ENCODE results near the gene TSPAN4. TPM values are rescaled to one million over a fixed set of nuclear protein-coding genes. Genes with fewer than 3 reads are reported as not detected.

The TSPAN4 gene
- total RNA-seq, 1 donor from 2014 or later: 69.2 TPM

DNA sequence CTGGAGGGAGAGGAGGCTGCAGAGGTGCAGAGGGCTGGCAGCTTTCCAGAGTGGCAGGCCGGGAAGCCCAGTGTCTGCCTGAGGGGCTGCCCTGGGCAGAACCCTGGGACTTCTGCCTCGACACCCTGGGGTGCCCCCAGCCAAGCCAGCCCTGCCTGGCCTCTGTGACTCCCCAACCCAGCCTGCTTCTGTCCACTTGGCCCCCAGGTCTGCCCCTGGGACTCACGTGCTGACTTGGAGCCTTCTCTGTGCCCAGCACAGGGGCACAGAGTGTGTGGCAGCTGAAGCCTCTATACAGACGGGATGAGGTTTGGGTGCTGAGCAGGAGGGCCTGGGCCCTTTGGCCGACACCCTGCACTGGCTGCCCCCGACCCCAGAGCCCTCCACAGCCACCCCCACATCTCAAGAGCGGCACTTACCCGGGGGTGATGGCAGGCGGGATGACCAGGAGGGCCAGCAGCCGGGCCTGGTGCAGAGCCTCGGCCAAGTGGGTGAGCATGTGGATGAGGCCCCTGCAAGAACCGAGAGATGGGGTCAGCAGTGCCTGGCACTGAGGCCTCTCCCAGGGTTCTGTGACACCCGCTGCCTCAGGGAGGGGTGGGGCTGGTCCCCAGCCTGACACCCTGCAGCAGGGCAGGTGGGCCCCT is 50.5 kb downstream of the TSPAN4 start:
- H3K27me3 Mint-ChIP-seq (ENCODE audit: low read depth): no peaks in the 10 kb centered on the region
- TF ChIP-seq, protein P1, sequence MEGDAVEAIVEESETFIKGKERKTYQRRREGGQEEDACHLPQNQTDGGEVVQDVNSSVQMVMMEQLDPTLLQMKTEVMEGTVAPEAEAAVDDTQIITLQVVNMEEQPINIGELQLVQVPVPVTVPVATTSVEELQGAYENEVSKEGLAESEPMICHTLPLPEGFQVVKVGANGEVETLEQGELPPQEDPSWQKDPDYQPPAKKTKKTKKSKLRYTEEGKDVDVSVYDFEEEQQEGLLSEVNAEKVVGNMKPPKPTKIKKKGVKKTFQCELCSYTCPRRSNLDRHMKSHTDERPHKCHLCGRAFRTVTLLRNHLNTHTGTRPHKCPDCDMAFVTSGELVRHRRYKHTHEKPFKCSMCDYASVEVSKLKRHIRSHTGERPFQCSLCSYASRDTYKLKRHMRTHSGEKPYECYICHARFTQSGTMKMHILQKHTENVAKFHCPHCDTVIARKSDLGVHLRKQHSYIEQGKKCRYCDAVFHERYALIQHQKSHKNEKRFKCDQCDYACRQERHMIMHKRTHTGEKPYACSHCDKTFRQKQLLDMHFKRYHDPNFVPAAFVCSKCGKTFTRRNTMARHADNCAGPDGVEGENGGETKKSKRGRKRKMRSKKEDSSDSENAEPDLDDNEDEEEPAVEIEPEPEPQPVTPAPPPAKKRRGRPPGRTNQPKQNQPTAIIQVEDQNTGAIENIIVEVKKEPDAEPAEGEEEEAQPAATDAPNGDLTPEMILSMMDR (IDR thresholded peaks at IDR 0.05): no peak
- no peak overlapping the region for H3K27ac Mint-ChIP-seq (ENCODE audit: unreplicated experiment)
- no peaks in the 10 kb centered on the region for H3K9me3 Mint-ChIP-seq (ENCODE audit: low read depth)
- H3K4me3 Mint-ChIP-seq (ENCODE audit: unreplicated experiment): no peak overlapping the region
- no peak for DNase-seq (ENCODE audit: low spot score)
- peaks cover 2% of the 10 kb centered on the region for H3K36me3 Mint-ChIP-seq (ENCODE audit: low read depth)
- no peaks in the 10 kb centered on the region for H3K4me1 Mint-ChIP-seq (ENCODE audit: low read depth)

DNA sequence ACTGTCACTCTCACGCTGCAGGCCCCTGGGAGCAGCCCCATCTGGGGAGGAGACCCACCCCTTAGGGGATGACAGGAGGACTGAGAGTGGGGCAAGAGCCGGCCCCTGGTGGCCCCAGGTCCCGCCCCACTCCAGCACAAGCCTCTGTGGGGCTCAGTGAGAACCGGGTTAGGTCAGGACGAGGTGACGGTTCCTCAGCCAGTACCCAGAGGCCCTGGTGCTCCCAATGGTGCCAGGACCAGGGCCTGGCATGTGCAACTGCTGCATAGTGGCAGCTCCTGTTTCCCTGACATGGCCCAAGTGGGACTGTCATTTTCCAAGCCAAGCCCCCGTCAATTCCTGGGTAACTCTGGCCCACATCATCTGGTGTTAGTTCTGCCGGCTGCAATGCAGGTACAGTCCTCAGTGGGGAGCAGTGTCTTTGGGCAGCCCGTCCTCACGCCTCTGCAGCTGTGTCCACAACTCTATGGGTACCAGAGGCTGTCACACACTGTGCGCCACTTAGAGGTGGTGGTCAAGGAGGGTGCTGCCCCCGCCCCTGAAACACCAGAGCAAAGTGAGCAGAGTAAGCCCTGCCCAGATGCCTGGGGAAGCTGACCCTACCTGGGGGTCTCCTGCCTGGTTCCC is 52.0 kb downstream of the TSPAN4 start:
- TF ChIP-seq, protein P1 (IDR thresholded peaks at IDR 0.05): no peak
- H3K9me3 Mint-ChIP-seq (ENCODE audit: low read depth): no peaks in the 10 kb centered on the region
- H3K4me3 Mint-ChIP-seq (ENCODE audit: unreplicated experiment): no peak overlapping the region
- no peaks in the 10 kb centered on the region for H3K4me1 Mint-ChIP-seq (ENCODE audit: low read depth)
- H3K27ac Mint-ChIP-seq (ENCODE audit: unreplicated experiment): no peak overlapping the region
- no peaks in the 10 kb centered on the region for H3K27me3 Mint-ChIP-seq (ENCODE audit: low read depth)
- no peak for DNase-seq (ENCODE audit: low spot score)
- peaks cover 2% of the 10 kb centered on the region for H3K36me3 Mint-ChIP-seq (ENCODE audit: low read depth)

DNA sequence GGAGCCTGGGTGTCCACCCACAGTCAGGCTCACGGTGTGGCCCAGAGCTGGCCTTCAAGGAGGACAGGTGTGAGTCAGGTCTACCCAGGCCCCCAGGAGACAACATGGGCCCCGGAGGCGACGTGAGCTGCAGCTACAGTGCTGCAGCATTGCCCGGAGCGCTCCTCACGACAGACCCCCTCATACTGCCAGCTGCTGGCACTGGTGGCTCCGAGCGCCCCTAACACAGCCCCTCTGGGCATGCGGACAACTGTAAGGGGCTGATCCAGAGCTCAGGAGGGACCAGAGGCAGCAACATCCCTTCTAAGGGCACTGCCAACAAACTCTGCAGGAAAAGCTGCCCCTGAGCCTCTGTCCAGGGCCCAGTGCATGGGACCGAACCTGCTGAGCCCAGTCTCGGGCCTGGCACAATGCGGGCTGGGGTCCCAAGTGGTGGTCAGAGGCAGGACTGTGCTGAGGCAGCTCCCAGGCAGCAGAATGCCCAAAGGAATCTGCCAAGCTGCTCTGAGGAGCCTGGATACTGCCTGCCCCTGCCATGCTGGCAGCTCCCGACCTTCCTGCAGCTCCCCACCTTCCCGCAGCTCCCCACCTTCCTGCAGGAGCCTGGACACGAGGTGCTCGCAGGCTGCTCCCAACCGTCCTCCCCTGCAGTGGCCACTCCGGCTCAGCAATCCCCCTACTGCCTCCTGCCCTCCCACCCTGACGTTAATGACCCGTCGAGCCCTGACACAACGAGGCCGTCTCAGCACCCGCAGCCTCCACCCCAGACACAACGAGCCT is 52.9 kb downstream of the TSPAN4 start:
- no peak overlapping the region for H3K4me3 Mint-ChIP-seq (ENCODE audit: unreplicated experiment)
- H3K36me3 Mint-ChIP-seq (ENCODE audit: low read depth): peaks cover 2% of the 10 kb centered on the region
- no peaks in the 10 kb centered on the region for H3K27me3 Mint-ChIP-seq (ENCODE audit: low read depth)
- TF ChIP-seq, protein P1 (IDR thresholded peaks at IDR 0.05): no peak
- no peaks in the 10 kb centered on the region for H3K4me1 Mint-ChIP-seq (ENCODE audit: low read depth)
- no peak for DNase-seq (ENCODE audit: low spot score)
- H3K9me3 Mint-ChIP-seq (ENCODE audit: low read depth): no peaks in the 10 kb centered on the region
- H3K27ac Mint-ChIP-seq (ENCODE audit: unreplicated experiment): no peak overlapping the region

DNA sequence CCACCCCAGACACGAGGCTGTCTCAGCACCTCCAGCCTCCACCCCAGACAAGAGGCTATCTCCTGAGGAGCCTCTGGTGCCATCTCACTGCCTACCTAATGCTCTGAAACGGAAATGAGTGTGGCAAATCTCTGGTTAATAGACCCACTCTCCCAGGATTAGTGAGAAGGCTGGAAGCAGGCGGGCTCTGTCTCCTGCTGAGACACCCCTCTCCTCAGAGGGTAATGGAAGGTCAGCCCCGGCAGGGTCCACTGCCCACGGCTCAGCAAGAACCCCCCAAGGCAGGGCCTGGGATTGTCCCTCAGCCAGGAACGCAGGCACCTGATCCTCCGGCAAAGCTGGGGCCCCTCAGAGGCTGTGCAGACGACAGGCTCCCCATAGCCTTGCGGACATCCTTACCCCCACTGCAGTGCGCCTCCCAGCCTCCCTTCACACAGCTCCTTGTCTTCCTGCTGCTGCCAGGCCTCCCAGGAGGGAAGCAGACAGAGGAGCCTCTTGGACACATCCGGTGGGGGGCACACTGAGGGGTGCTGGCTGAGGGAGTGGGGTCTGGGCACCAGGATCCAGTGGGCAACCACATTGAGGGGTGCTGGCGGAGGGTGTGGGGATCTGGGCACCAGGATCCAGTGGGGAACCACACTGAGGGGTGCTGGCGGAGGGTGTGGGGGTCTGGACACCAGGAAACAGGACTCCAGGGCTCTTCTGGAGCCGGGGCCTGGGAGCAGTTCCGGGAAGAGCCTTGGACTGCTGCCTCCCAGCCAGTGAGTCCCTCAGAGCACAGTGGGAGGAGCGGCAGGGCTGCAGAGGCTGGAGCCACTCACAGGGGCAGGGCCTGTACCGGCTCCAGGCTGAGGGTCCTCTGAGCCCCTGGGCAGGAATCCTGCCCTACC is 54.8 kb downstream of the TSPAN4 start:
- Mint-ChIP-seq H3K4me1 (ENCODE audit: low read depth) (no peaks in the 10 kb centered on the region), H3K27me3 (ENCODE audit: low read depth) (no peaks in the 10 kb centered on the region), H3K4me3 (ENCODE audit: unreplicated experiment) (no peak overlapping the region), H3K9me3 (ENCODE audit: low read depth) (no peaks in the 10 kb centered on the region), H3K36me3 (ENCODE audit: low read depth) (peaks cover 14% of the 10 kb centered on the region), H3K27ac (ENCODE audit: unreplicated experiment) (no peak overlapping the region)
- TF ChIP-seq, protein P1 (IDR thresholded peaks at IDR 0.05): no peak
- no peak for DNase-seq (ENCODE audit: low spot score)

DNA sequence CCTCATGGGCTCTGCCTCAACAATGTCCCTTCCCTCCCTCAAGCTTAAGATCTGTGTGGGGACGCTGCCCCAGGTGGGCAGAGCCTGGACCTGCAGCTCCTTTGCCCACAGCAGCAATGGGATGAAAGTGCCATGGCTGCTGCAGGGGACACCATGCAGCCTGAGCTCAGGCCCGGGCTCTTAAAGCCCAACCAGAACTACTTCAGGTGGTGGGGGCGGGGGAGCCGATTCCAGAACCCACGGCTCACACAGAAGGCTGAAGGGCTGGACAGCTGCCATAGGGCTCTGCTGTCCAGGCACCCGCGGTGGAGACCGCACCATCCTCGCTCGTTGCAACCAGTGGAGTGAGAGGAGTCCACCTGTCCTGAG is 55.5 kb downstream of the TSPAN4 start:
- no peaks in the 10 kb centered on the region for H3K9me3 Mint-ChIP-seq (ENCODE audit: low read depth)
- TF ChIP-seq, protein P1 (IDR thresholded peaks at IDR 0.05): peak; percentile 60
- H3K27me3 Mint-ChIP-seq (ENCODE audit: low read depth): no peaks in the 10 kb centered on the region
- H3K4me3 Mint-ChIP-seq (ENCODE audit: unreplicated experiment): no peak overlapping the region
- no peaks in the 10 kb centered on the region for H3K4me1 Mint-ChIP-seq (ENCODE audit: low read depth)
- no peak for DNase-seq (ENCODE audit: low spot score)
- no peak overlapping the region for H3K27ac Mint-ChIP-seq (ENCODE audit: unreplicated experiment)
- H3K36me3 Mint-ChIP-seq (ENCODE audit: low read depth): peaks cover 19% of the 10 kb centered on the region
